Activated gamma-delta T cell treated with Interleukin-2 at 50 U/mL for 16 hours (primary cell): ENCODE measurements around the gene COL6A1.
A peak's percentile ranks its signal among the peaks of the same experiment; 100 is the strongest.
"Not testable (repeated sequence)": the region's sequence is repeated elsewhere in the genome, so short reads cannot be mapped to it uniquely, and the experiment has no call there.

Source experiments
- DNase-seq: peaks from one replicate; pipeline ENCODE4 v3.0.0-alpha.2; 2020

Gene COL6A1

DNA sequence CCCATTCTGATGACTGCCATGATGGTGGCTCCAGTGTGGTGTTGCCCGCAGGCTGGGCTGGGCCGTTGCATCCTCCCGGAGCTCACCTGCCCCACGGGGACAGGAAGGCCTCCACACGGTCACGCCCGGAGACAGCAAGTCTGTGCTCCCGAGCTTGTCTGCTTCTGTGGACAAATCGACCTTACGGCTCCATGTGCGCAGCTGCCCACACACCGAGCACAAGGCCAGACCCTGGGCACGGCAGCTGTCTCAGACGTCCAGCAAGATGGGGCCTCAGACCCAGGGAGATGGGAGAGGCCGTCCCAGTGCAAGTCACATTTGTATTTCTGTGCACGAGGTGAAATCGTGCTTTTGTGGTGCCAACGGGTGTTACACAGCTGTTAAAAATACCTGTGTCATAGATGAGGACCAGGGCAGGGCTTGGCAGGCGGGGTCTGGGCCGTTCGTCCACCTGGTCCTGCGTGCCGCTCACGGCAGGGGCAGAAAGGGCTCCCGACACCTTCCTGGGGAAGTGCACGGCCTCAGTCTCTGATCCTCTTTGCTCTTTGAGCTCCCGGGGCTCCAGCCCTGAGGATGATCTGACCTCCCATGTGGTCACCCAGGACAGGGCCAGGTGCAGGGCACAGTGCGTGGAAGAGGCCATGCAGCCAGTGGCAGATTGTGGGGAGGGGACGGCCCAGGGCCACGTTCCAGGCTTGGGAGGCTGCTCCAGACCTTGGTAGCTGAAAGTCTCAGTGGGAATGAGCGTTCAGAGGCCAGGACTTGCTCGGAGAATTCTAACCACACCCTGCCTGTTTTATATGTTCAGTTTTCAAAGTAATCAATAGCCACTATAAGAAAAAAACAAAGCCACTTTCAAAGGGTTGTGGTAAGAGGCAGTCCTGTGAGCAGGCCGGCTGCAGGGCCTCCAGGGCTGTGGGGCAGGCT is 13.5 kb downstream of the COL6A1 start:
- no peak for DNase-seq

DNA sequence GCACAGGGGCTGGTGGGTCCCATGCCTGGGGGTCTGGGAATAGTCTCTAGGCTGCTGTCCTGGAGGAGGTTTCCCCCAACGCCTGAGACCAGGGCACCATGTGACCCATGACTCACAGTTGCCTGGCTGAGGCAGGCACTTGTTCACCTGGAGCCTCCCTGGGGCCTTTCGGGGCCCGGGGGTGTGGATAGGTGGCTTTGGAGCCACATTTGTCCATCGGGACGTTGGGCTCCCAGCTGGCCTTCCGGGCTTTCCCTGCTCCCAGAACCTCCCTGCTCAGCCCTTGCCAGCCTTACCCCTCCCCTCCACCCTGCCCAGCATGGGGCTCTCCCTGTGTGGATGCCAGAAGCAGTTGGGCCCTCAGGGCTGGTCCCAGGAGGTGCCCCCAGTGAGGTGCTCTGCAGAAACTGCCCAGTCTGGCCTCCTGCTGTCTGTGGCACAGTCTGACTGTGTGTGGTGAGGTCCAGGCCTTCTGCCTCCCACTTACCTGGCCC is 14.2 kb downstream of the COL6A1 start:
- DNase-seq = no peak

DNA sequence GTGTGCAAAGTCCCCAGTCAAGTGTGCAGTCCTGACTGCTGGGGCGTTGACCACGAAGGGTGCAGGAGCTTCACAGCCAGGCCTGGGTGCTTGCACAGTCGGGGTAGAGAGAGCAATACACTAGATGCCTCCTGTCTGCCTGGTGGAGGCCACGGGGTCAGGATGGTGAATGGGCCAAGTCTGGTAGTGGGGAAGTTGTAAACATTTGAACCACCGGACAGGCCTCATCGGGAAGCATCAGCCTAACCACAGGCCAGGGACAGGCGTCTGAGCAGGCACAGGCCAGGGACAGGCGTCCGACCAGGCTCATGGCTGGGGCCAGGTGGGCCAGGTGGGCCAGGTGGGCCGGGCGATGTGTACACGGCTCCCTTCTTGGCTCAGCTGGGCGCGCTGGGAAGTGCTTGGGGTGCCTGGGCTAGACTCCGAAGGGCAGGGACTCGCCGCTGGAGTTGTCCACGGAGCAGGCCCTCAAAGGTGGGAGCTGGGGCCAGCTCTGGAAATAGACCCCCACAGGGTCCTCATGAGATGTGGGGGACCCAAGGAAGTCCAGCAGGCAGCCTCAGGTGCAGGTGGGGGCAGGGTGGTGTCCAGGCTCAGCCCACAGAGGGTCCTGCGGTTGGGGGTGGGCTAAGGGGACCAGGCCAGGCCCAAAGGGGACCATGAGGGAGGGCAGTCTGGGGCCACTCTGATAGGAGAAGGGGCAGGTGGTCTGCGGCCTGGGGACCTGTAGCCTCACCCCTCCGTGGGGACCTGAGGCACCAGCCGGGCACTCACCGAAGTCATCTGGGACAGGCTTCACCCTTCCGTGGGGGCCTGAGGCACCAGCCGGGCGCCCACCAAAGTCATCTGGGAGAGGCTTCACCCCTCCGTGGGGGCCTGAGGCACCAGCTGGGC is 15.0 kb downstream of the COL6A1 start:
- peak; percentile 1 for DNase-seq

DNA sequence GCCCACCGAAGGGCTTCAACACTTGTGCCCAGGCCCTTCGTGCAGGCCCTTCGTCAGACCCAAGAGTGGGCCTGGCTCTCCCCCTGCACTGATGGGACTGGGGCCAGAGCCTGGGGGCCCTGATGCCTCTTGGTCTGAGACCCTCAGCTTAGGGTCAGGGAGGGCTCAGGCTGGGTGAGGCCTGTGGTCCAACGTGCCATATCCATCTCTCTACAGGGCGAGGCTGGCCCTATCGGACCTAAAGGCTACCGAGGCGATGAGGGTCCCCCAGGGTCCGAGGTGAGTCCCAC is 15.6 kb downstream of the COL6A1 start:
- no peak for DNase-seq

DNA sequence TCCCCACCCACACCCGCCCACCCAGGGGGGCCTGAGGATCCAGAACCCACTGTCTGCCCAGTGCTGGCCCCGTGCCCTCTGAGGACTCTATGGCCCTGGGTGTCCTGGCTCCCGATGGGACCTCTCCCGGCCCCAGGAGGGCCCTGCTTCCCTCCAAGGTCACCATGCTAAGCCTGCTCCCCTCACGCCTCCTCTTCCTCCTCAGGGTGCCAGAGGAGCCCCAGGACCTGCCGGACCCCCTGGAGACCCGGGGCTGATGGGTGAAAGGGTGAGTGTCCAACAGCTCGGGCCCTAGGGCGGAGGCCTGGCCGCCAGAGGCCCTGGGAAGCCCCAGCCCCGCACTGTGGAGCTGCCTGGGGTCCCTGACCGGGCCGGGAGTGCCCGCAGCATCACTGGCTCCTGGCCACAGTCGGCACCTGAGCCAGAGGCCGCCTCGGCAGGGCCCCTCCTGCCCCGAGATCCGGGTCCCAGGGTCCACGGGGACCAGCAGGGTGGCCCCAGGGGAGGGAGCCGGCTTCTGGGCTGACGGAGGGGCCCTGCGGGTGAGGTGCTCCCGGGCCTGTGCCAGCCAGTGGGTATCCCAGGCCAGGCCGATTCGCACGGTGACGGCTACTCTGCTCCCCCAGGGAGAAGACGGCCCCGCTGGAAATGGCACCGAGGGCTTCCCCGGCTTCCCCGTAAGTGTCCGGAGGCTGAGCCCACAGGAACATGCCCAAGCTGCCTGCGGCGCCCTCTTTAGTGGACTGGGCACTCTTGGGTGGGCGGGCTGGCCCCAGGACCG is 16.1 kb downstream of the COL6A1 start:
- DNase-seq = no peak

DNA sequence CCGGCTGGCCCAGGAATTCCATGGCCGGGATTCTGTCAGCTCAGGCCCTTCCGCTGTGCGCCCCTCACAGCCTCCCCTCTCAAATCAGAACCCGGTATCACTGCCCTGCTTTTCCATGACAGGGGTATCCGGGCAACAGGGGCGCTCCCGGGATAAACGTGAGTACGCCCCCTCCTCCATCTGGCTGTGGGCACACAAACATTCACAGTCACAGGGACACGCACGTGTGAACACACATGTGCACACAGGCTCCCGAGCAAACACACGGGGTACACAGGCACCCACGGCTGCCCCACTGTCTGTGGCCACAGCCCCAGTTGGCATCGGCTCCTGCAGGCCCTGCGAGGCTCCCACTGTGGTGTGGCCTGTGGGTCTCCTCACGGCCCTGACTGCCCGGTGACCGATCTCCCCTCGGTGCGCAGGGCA is 16.7 kb downstream of the COL6A1 start:
- DNase-seq = no peak

DNA sequence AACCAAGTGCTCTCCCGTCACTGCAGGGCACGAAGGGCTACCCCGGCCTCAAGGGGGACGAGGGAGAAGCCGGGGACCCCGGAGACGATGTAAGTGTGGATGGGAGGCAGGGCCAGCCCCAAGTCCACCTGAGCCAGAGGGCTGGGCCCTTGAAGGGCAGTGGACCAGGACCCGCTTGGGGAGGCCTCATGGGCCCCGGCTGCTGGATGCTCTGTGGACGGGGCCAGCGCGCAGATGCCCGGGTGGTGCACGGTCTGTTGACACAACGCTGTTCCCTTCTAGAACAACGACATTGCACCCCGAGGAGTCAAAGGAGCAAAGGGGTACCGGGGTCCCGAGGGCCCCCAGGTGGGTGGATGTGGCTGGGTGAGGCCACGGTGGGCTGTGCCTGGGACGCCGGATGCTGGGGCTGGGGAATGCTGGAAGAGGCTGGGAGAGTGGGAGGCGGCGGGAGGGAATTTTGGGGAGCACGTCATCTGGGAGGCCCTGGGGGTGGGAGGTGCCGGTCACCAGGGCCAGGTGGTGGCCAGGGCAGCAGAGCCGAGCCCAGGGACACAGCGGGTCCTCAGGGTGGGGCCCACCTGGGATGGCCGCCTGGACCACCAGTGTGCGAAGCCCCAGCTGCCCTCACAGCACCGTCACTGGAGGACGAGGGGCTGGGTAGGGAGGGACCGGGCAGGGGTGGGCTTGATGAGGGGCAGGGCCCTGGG is 17.5 kb downstream of the COL6A1 start:
- peak; percentile 2 for DNase-seq

DNA sequence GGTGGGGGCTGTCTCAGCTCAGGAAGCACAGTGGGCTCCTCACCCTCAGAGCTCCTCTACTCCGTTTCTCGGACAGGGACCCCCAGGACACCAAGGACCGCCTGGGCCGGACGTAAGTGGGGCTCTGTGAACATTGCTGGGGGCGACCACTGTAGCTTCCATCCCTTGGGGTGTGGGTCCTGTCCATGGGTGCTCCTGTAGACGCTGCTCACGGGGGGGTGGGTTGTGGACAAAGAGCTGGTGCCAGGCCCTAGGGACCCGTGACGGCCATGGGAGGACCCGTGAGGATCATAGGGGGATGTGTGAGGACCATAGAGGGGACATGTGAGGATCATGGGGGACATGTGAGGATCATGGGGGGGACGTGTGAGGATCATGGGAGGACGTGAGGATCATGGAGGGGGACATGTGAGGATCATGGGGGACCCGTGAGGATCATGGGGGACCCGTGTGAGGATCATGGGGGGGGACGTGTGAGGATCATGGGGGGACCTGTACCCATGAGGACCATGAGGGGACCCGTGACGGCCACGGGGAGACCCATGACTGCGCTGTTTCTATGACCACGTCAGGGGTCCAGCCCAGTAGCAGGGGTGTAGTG is 18.1 kb downstream of the COL6A1 start:
- DNase-seq = no peak

DNA sequence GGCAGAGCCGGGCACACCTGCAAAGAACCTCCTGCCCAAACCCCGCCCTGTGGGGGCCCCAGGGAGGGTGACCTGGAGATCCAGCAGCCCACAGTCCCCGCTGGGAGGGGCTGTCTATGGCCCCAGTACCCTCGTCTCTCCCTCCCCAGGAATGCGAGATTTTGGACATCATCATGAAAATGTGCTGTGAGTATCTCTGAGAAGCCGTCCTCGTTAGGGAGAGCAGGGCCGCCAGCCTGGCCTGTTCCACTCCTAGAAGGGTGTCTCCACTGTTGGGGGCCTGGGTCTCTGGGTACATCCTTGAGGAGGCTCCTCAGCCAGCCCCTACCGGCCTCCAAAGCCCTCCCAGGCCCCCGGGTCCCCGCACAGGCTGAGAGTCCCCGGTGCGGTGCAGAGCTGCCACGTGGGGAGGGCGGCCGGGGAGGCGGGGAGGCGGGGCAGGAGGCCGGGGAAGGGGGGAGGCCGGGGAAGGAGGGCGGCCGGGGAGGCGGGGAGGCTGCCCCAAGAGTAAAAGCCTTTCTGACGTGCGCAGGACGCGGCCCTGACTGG is 18.7 kb downstream of the COL6A1 start:
- DNase-seq = no peak

DNA sequence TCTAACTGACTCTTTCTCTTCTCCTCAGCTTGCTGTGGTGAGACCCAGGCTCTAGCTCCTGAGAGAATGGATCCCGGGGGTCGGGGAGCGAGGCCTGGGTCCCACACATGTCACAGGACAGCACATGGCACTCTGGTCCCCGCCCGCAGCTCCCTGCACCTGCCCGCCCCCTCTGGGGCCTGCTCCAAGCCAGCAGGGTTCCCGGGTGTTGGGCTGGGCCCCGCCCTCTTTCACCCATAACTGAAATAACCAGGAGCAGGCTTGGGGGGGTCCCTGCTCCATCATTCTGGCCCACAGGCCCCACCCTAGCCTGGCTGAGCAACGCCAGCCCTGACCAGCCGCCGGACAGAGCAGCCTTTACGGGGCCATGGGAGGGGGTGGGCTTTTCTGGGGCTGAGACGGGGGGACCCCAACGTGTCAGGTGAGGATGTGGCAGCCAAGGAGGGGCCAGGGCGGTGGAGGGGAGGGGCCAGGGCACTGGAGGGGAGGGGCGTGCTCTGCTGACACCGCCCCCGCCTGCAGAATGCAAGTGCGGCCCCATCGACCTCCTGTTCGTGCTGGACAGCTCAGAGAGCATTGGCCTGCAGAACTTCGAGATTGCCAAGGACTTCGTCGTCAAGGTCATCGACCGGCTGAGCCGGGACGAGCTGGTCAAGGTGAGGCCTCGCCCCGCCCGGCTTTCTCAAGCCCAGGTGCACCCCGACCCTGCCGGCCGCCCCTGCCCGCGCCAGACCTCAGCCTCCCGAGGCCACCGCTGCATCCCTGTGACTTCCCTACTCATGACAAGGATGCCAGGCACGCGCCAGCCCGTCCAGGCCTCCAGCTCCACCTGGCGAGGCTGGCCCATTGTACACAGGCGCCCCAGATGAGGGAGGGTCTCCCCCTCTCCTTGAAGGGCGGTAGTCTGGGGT is 19.4 kb downstream of the COL6A1 start:
- peak; percentile 2 for DNase-seq

DNA sequence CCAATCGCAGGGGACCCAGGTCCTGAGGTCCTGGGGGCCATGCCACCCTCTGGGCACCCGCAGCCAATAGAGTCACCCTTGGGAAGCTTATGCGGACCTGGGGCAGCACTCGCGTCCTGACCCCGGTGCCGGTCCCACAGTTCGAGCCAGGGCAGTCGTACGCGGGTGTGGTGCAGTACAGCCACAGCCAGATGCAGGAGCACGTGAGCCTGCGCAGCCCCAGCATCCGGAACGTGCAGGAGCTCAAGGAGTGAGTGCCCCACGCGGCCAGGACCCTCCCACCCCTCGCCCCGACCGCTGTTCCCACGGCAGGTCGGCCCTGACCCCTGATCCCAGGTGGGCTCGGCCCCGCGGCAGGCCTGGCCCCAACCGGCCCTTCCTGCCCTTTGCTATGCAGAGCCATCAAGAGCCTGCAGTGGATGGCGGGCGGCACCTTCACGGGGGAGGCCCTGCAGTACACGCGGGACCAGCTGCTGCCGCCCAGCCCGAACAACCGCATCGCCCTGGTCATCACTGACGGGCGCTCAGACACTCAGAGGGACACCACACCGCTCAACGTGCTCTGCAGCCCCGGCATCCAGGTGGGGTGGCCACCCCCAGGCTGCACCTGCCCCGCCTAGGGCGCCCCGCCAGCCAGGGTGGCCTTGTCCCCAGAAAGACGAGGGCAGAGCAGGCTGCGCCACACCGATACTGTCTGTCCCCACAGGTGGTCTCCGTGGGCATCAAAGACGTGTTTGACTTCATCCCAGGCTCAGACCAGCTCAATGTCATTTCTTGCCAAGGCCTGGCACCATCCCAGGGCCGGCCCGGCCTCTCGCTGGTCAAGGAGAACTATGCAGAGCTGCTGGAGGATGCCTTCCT is 20.5 kb downstream of the COL6A1 start:
- peak; percentile 2 for DNase-seq

DNA sequence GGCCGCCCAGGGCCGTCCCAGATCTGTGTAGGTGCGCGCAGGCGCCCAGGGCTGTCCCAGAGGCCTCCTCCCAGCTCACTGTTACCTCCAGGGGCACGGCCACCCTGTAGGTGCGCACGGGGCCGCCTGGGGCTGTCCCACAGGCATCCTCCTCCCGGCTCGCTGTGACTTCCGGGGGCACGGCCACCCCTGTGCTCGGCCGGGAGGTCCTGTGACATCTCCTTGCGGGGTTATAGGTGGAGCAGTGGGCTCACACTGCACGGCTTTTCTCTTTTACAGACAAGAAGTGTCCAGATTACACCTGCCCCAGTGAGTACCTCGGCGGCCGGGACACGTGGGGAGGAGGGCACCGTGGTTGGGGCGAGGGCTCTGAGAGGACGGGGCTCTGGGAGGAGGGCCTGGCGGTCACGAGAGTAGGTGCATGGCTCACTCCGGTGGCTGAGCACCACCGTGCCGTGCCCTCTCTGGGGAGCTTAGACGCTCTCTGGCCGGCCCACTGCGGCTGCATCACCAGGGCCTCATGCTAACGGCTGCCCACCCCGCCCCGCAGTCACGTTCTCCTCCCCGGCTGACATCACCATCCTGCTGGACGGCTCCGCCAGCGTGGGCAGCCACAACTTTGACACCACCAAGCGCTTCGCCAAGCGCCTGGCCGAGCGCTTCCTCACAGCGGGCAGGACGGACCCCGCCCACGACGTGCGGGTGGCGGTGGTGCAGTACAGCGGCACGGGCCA is 21.4 kb downstream of the COL6A1 start:
- DNase-seq = peak; percentile 3

DNA sequence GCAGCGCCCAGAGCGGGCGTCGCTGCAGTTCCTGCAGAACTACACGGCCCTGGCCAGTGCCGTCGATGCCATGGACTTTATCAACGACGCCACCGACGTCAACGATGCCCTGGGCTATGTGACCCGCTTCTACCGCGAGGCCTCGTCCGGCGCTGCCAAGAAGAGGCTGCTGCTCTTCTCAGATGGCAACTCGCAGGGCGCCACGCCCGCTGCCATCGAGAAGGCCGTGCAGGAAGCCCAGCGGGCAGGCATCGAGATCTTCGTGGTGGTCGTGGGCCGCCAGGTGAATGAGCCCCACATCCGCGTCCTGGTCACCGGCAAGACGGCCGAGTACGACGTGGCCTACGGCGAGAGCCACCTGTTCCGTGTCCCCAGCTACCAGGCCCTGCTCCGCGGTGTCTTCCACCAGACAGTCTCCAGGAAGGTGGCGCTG is 22.0 kb downstream of the COL6A1 start:
- no peak for DNase-seq

DNA sequence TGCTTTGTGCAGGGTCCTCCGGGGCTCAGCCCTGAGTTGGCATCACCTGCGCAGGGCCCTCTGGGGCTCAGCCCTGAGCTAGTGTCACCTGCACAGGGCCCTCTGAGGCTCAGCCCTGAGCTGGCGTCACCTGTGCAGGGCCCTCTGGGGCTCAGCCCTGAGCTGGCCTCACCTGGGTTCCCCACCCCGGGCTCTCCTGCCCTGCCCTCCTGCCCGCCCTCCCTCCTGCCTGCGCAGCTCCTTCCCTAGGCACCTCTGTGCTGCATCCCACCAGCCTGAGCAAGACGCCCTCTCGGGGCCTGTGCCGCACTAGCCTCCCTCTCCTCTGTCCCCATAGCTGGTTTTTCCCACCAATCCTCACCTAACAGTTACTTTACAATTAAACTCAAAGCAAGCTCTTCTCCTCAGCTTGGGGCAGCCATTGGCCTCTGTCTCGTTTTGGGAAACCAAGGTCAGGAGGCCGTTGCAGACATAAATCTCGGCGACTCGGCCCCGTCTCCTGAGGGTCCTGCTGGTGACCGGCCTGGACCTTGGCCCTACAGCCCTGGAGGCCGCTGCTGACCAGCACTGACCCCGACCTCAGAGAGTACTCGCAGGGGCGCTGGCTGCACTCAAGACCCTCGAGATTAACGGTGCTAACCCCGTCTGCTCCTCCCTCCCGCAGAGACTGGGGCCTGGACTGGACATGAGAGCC is 22.7 kb downstream of the COL6A1 start:
- no peak for DNase-seq

DNA sequence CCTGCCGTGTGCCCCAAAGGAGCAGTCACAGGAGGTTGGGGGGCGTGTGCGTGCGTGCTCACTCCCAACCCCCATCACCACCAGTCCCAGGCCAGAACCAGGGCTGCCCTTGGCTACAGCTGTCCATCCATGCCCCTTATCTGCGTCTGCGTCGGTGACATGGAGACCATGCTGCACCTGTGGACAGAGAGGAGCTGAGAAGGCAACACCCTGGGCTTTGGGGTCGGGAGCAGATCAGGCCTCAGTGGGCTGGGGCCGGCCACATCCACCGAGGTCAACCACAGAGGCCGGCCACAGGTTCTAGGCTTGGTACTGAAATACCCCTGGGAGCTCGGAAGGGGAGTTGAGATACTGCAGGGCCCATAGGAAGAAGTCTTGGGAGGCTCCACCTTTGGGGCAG is 23.5 kb downstream of the COL6A1 start:
- no peak for DNase-seq

DNA sequence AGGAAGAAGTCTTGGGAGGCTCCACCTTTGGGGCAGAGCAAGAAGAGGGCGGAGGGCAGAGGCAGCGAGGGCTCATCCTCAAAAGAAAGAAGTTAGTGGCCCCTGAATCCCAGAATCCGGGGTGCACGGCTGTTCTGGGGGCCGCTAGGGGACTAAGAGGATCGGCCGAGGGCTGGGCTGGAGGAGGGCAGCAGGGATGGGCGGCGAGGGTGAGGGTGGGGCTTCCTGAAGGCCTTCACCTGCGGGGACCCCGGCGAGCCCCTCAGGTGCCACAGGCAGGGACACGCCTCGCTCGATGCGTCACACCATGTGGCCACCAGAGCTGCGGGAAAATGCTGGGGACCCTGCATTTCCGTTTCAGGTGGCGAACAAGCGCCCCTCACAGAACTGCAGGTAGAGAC is 23.9 kb downstream of the COL6A1 start:
- DNase-seq = no peak

DNA sequence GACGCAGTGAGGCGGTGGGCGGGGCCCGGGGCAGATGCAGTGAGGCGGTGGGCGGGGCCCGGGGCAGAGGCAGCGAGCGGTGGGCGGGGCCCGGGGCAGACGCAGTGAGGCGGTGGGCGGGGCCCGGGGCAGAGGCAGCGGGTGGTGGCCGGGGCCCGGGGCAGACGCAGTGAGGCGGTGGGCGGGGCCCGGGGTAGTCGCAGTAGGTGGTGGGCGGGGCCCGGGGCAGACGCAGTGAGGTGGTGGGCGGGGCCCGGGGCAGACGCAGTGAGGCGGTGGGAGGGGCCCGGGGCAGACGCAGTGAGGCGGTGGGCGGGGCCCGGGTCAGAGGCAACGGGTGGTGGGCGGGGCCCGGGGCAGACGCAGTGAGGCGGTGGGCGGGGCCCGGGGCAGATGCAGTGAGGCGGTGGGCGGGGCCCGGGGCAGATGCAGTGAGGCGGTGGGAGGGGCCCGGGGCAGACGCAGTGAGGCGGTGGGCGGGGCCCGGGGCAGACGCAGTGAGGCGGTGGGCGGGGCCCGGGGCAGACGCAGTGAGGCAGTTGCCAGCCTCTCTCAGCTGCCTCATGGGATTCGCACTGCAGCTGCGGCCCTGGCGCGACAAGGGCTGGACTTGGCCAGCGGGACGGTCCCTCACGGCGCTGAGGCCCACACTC is 24.4 kb downstream of the COL6A1 start:
- not testable (repeated sequence) for DNase-seq
